ENCODE data around the gene ZNF593. TPM values are rescaled to one million over a fixed set of nuclear protein-coding genes. Genes with fewer than 3 reads are reported as not detected.
A peak's percentile ranks its signal among the peaks of the same experiment; 100 is the strongest.

ZNF593 gene
- total and polyA plus RNA-seq, 9 of the 15 experiments (the other 6 are each of a cell fraction or from before 2014, with no cell fraction given): 9.8 to 334 (median 48.2) TPM

DNA sequence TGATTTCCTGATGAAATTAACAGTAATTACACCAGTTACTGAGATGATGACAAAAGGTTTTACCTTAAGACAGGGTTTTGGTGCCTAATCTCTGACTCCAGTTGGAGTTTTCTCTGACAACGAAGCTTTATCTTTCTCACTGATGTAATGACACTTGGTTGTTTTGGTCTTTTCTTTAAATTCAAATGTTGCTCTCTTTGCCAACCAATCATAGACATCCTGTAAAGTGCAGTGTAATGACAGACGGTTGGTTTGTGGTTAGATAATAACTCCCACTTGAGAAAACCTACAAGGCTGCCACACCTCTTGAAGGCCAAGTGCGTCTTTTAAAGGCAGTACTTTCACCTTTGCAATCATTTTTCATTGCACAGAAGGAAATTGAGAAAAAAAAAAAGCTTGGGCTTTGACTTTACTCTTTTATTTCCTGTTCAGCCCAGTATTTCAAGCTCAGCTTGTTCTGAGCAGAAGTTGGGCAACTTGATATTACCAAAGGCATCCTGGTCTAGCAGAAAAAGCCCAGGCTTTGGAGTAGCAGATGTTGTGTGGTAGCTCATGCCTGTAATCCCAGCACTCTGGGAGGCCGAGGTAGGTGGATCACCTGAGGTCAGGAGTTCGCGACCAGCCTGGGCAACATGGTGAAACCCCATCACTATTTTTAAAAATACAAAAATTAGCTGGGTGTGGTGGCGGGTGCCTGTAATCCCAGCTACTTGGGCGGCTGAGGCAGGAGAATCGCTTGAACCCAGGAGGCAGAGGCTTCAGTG, 43.2 kb upstream of the ZNF593 start (continued):
- TF ChIP-seq, protein P1, sequence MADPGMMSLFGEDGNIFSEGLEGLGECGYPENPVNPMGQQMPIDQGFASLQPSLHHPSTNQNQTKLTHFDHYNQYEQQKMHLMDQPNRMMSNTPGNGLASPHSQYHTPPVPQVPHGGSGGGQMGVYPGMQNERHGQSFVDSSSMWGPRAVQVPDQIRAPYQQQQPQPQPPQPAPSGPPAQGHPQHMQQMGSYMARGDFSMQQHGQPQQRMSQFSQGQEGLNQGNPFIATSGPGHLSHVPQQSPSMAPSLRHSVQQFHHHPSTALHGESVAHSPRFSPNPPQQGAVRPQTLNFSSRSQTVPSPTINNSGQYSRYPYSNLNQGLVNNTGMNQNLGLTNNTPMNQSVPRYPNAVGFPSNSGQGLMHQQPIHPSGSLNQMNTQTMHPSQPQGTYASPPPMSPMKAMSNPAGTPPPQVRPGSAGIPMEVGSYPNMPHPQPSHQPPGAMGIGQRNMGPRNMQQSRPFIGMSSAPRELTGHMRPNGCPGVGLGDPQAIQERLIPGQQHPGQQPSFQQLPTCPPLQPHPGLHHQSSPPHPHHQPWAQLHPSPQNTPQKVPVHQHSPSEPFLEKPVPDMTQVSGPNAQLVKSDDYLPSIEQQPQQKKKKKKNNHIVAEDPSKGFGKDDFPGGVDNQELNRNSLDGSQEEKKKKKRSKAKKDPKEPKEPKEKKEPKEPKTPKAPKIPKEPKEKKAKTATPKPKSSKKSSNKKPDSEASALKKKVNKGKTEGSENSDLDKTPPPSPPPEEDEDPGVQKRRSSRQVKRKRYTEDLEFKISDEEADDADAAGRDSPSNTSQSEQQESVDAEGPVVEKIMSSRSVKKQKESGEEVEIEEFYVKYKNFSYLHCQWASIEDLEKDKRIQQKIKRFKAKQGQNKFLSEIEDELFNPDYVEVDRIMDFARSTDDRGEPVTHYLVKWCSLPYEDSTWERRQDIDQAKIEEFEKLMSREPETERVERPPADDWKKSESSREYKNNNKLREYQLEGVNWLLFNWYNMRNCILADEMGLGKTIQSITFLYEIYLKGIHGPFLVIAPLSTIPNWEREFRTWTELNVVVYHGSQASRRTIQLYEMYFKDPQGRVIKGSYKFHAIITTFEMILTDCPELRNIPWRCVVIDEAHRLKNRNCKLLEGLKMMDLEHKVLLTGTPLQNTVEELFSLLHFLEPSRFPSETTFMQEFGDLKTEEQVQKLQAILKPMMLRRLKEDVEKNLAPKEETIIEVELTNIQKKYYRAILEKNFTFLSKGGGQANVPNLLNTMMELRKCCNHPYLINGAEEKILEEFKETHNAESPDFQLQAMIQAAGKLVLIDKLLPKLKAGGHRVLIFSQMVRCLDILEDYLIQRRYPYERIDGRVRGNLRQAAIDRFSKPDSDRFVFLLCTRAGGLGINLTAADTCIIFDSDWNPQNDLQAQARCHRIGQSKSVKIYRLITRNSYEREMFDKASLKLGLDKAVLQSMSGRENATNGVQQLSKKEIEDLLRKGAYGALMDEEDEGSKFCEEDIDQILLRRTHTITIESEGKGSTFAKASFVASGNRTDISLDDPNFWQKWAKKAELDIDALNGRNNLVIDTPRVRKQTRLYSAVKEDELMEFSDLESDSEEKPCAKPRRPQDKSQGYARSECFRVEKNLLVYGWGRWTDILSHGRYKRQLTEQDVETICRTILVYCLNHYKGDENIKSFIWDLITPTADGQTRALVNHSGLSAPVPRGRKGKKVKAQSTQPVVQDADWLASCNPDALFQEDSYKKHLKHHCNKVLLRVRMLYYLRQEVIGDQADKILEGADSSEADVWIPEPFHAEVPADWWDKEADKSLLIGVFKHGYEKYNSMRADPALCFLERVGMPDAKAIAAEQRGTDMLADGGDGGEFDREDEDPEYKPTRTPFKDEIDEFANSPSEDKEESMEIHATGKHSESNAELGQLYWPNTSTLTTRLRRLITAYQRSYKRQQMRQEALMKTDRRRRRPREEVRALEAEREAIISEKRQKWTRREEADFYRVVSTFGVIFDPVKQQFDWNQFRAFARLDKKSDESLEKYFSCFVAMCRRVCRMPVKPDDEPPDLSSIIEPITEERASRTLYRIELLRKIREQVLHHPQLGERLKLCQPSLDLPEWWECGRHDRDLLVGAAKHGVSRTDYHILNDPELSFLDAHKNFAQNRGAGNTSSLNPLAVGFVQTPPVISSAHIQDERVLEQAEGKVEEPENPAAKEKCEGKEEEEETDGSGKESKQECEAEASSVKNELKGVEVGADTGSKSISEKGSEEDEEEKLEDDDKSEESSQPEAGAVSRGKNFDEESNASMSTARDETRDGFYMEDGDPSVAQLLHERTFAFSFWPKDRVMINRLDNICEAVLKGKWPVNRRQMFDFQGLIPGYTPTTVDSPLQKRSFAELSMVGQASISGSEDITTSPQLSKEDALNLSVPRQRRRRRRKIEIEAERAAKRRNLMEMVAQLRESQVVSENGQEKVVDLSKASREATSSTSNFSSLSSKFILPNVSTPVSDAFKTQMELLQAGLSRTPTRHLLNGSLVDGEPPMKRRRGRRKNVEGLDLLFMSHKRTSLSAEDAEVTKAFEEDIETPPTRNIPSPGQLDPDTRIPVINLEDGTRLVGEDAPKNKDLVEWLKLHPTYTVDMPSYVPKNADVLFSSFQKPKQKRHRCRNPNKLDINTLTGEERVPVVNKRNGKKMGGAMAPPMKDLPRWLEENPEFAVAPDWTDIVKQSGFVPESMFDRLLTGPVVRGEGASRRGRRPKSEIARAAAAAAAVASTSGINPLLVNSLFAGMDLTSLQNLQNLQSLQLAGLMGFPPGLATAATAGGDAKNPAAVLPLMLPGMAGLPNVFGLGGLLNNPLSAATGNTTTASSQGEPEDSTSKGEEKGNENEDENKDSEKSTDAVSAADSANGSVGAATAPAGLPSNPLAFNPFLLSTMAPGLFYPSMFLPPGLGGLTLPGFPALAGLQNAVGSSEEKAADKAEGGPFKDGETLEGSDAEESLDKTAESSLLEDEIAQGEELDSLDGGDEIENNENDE (IDR thresholded peaks at IDR 0.05; ENCODE audit: low read depth, low read length): no peak
- TF ChIP-seq PHB (CRISPR knock-in tag; IDR thresholded peaks at IDR 0.05): peak; percentile 87; the same call in 1 of the 2 replicates
- peak; percentile 94 for TF ChIP-seq FOXJ2 (tag; IDR thresholded peaks at IDR 0.05)
- TF ChIP-seq, protein P2, sequence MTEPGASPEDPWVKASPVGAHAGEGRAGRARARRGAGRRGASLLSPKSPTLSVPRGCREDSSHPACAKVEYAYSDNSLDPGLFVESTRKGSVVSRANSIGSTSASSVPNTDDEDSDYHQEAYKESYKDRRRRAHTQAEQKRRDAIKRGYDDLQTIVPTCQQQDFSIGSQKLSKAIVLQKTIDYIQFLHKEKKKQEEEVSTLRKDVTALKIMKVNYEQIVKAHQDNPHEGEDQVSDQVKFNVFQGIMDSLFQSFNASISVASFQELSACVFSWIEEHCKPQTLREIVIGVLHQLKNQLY (CRISPR knock-in tag; conservative IDR thresholded peaks at IDR 0.05): peak in 1 of 2 experiments; percentile 50; a peak in 1 of 4 replicates
- no peak for TF ChIP-seq PTTG1 (tag; IDR thresholded peaks at IDR 0.05; ENCODE audit: low read depth)
- no peak for TF ChIP-seq ZSCAN32 (CRISPR knock-in tag; IDR thresholded peaks at IDR 0.05)
- no peak for TF ChIP-seq MCM3 (IDR thresholded peaks at IDR 0.05)
- TF ChIP-seq OTX1 (CRISPR knock-in tag; IDR thresholded peaks at IDR 0.05): peak; percentile 86; the same call in 1 of the 2 replicates
- TF ChIP-seq ZFP1 (CRISPR knock-in tag; IDR thresholded peaks at IDR 0.05): peak; percentile 65
- TF ChIP-seq, protein P3, sequence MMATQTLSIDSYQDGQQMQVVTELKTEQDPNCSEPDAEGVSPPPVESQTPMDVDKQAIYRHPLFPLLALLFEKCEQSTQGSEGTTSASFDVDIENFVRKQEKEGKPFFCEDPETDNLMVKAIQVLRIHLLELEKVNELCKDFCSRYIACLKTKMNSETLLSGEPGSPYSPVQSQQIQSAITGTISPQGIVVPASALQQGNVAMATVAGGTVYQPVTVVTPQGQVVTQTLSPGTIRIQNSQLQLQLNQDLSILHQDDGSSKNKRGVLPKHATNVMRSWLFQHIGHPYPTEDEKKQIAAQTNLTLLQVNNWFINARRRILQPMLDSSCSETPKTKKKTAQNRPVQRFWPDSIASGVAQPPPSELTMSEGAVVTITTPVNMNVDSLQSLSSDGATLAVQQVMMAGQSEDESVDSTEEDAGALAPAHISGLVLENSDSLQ (IDR thresholded peaks at IDR 0.05): peak; percentile 93
- peak; percentile 96 for TF ChIP-seq PML (IDR thresholded peaks at IDR 0.05; ENCODE audit: low read length)
- peak; percentile 100 for TF ChIP-seq EP300 (IDR thresholded peaks at IDR 0.05; ENCODE audit: low read length)
- no peak for TF ChIP-seq TEAD2 (tag; IDR thresholded peaks at IDR 0.05)
